ENCODE results near the gene TOMM7.

The TOMM7 gene

DNA sequence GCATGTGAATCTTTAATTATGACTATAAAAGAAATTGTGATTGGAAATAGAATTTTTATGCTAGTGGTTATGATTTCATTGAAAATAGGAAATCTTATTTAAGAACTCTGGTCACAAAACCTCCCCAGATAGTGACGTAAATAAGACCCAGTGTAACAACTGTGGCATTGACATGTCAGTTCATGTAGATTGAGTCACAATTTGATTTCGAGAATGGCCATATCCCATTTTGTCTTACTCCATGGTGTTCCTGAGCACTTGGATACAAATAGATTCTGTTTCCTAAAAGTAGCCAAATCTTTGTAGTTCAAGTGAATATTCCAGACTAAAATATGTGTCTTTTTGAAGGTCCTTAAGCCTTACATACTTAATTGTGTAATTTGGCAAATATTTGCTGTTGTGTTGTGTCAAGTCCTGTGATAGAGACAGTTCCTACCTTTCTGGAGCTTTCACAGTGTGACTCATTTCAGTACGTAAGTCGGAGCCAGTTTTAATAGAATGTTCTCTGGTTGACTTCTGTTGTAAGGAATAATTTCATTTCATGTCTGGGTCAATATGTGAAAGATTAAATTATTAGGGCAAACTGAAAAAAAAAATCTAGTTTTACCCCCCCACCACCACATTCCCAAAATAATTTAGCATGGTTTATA is 37.1 kb upstream of the TOMM7 start:
- TF ChIP-seq GATA2 (IDR thresholded peaks at IDR 0.05; ENCODE audit: low read depth, low read length) (no peak), GATA3 (IDR thresholded peaks at IDR 0.05; ENCODE audit: low read depth, low read length) (no peak)

DNA sequence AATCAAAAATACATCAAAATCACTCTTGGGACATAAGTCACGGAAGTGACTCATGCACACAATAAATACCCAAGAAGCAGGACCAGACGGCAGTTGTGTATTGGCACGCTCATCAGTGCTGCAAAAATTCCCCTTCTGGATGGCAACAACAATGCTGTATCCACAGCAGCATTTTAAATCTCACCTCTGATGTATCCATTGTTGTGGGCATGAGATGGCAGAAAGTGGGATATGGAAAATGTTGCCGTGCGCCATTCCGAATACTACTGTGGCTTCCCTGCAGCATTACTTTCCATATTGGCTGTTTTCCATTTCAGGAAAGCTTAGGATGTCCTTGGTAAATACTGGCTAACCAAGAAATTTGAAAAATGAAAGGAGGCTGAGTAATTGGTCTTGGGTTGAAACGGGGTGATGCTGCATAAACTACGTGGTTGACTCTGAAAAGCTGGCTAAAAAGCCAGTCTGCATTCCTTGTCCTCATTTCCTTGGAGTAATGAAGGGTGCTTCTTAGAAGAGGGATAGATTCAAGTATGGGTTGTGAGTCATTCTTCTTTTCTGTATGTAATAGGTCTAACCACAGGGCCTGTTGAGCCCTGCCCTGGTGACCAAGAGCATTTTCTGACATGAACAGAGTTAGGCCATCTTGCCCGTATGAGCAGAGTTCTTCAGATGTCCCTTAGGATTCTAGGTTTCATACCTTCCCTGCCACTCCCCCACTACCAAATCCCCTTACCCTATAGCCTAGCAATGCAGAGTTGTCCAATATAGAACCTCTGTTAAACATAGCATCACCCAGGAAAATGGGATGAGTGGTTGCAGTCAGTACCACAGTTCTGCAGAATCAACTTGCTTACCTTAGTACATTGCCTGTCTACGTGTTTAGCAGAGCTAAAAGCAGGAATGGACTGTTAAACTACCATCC is 36.3 kb upstream of the TOMM7 start:
- TF ChIP-seq GATA3 (IDR thresholded peaks at IDR 0.05; ENCODE audit: low read depth, low read length) = no peak
- no peak for TF ChIP-seq GATA2 (IDR thresholded peaks at IDR 0.05; ENCODE audit: low read depth, low read length)

DNA sequence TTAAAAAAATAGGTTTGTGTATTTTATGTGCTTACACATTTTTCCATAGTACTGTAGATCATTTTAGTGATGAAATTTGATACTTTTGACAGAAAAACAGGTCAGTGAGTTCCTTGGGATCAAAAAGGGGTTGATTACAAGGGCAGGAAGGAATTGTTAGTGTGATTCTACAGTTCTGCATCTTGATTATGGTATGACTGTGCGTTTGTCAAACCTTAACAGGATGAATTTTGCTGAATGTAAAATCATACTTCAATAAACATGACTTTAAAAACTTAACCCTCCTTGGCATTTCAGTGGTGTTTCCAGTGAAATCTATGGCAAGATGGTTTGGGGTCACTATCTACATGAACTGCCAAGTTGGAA is 35.6 kb upstream of the TOMM7 start:
- TF ChIP-seq GATA3 (IDR thresholded peaks at IDR 0.05; ENCODE audit: low read depth, low read length) (no peak), GATA2 (IDR thresholded peaks at IDR 0.05; ENCODE audit: low read depth, low read length) (no peak)

DNA sequence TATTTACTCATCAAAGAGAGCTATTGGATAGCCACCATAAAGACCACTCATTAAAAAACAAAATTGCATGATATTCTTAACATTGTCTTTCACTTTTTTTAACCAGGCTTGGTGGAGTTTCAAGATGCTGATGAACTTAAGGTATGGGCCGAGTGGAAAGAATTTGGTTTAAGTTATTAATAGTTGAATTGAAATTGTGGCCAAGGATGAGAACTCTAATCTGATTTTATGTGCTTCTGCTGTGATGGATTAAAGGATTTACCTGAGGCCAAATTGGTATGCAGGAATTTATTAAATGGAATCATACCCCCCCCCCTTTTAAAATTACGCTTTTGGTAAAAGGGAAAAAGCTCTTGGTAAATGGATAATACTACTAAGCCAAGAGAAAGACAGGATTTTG is 33.8 kb upstream of the TOMM7 start:
- TF ChIP-seq GATA3 (IDR thresholded peaks at IDR 0.05; ENCODE audit: low read depth, low read length) (no peak), GATA2 (IDR thresholded peaks at IDR 0.05; ENCODE audit: low read depth, low read length) (no peak)

DNA sequence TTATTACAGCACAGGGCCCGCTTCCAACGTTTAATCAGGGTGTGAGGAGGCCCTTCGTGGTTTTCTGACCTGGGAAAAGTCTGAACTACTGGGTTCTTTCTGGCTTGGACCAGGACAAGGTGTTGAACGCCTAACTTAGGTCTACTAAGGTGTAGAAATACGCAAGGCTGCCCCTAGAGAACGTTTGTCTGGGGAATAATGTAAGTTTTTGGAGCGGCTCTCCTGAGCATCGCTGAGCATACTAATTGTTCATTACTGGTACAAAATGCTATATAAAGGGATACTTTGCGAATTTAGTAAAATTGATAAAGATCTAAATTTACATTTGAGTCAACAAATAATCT is 32.4 kb upstream of the TOMM7 start:
- no peak for TF ChIP-seq GATA3 (IDR thresholded peaks at IDR 0.05; ENCODE audit: low read depth, low read length)
- TF ChIP-seq GATA2 (IDR thresholded peaks at IDR 0.05; ENCODE audit: low read depth, low read length) = no peak

DNA sequence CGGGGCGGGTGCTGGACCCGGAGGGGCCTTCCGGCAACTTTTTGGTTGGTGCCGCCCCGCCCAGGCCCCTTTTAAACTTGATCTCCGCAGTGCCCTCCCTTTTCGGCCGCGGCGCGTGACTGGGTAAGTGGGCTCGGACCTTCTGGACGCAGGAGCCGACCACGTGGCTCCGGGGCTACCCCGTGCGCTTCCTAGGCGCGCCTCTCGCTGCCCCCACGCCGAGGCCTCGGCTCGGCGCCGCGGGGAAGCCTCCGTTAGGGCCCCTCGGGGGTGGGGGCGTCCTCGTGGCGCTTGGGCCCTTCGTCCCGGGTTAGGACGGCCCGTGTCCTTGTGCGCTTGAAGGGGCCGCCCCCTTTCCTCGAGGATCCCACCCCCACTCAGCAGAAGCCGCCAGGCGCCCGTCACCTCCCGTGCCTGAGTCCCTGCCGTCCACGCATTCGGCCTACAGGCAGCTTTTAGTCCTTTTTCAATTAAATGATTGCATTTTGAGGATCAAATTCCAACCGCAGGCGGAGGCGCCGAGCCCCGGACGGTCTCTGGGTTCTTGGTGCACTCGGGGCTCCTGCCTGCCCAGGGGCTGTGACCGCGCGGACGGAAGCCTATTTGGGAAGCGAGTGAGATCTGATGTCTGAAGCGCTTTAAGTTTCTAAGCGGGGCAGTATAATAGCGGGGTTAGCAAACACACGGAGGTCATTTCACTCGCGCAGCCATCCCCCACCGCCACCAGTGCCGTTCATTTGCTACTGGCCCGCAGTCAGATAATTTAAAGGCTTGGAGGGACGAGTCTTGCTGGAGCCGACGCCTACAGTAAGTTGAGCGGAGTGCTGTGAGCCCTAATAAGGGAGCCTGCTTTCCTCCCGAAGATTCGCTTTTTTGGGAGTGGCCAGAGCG is 31.8 kb upstream of the TOMM7 start:
- TF ChIP-seq GATA2 (IDR thresholded peaks at IDR 0.05; ENCODE audit: low read depth, low read length) (no peak), GATA3 (IDR thresholded peaks at IDR 0.05; ENCODE audit: low read depth, low read length) (no peak)

DNA sequence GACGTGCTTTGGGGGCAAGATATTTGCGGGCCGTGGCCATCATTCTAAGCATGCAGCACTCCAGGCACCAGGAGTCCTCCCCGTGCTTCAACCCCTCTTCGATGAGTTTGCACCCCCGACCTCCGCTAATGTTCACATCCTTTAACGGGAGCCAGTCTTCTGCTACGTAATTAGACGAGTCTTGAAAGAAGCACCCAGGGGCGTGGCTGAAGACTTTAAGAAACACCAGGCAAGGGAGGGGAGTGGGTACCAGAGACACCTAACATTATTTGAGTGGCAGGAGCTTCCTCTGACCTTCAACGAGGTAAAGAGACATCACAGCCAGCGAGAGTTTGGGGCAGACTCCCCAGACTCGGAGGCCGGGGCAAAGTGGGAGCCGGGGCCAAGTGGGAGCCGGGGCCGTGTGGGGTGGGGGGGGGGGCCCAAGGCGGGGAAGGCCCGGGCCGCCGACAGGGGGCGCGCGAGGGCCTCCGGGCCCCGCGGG is 31.1 kb upstream of the TOMM7 start:
- TF ChIP-seq GATA3 (IDR thresholded peaks at IDR 0.05; ENCODE audit: low read depth, low read length) = no peak
- no peak for TF ChIP-seq GATA2 (IDR thresholded peaks at IDR 0.05; ENCODE audit: low read depth, low read length)

DNA sequence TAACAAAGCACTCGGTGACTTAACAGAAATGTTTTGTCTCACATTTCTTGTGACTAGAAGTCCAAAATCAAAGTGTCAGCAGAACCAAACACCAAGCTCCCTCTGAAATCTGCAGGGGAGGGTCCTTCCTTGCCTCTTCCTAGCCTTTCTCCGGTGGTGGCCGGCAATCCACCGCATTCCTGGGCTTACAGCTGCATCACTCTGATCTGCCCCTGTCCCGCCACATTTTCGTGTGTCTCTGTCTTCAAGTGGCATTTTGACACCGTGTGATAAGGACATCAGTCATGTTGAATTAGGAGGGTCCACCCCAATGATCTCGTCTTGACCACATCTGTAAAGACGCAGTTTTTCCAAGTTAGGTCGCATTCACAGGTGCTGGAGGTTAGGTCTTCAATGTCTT is 30.5 kb upstream of the TOMM7 start:
- TF ChIP-seq GATA3 (IDR thresholded peaks at IDR 0.05; ENCODE audit: low read depth, low read length) (no peak), GATA2 (IDR thresholded peaks at IDR 0.05; ENCODE audit: low read depth, low read length) (no peak)

DNA sequence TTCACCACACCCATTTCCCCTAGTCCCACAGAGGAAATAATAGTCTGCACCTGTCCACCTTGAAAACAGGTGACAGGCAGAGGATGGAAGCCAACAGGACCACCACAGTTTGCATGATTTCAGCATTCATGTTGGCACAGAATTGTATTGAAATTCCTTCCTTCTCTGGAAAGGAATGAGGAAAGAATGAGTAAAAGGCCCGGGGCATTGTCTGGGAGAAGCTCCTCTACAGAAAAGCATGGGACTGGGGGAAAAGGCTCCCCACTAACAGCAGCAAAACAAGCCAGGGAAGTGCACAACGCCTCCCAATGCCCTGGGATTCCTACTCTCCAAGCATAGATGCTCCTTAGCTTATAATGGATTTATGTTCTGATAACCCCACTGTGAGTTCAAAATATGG is 28.5 kb upstream of the TOMM7 start:
- TF ChIP-seq GATA3 (IDR thresholded peaks at IDR 0.05; ENCODE audit: low read depth, low read length) (no peak), GATA2 (IDR thresholded peaks at IDR 0.05; ENCODE audit: low read depth, low read length) (no peak)

DNA sequence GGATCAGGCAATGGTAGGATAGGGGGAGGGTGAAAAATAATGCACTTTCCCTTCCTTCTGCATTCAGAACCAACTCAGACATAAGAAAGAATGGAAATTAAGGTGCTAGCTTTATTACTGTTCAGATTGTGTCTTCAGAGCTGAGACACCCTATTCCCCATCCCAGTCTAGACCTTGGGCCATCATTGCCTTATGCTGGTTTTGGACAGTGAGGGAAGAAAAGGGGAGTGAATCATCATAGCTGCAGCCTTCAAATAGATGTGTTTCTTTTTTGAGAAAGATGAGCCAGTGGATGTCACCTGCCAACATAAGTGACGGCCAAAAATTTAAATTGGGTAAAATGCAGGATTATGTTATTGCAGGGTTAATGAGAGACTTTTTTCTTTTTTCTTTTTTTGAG is 27.0 kb upstream of the TOMM7 start:
- no peak for TF ChIP-seq GATA2 (IDR thresholded peaks at IDR 0.05; ENCODE audit: low read depth, low read length)
- no peak for TF ChIP-seq GATA3 (IDR thresholded peaks at IDR 0.05; ENCODE audit: low read depth, low read length)

DNA sequence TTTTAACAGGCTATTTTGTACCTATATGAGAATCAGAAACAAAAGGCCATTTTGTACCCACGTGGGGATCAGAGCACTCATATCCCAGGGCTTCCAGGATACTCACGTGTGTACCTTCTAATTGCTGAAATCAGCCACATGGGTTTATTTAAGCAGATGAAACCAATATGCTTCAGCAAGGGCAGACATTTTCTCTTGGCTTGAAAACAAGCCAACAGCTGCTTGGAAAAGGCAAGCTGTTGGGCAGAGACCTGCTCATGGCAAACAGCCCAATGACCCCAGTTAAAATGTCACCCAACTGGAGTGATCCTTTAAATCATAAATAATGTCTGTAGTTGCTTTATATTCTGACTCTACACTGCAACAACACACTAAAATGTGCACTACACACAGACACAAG is 26.5 kb upstream of the TOMM7 start:
- TF ChIP-seq GATA2 (IDR thresholded peaks at IDR 0.05; ENCODE audit: low read depth, low read length) (no peak), GATA3 (IDR thresholded peaks at IDR 0.05; ENCODE audit: low read depth, low read length) (no peak)

DNA sequence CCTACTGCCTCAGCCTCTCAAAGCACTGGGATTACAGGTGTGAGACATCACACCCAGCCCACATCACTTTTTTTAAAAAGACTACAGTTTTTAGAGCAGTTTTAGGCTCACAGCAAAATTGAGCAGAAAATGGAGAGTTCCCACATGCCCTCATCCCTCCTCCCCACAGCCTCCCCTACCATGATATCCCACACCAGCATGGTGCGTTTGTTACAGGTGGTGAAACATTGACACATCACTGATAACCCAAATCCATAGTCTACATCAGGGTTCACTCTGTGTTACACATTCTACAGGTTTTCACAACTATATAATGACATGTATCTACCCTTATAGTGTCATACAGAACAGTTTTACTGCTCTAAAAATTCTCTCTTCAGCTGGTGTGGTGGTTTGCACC is 24.3 kb upstream of the TOMM7 start:
- TF ChIP-seq GATA2 (IDR thresholded peaks at IDR 0.05; ENCODE audit: low read depth, low read length) (no peak), GATA3 (IDR thresholded peaks at IDR 0.05; ENCODE audit: low read depth, low read length) (no peak)

DNA sequence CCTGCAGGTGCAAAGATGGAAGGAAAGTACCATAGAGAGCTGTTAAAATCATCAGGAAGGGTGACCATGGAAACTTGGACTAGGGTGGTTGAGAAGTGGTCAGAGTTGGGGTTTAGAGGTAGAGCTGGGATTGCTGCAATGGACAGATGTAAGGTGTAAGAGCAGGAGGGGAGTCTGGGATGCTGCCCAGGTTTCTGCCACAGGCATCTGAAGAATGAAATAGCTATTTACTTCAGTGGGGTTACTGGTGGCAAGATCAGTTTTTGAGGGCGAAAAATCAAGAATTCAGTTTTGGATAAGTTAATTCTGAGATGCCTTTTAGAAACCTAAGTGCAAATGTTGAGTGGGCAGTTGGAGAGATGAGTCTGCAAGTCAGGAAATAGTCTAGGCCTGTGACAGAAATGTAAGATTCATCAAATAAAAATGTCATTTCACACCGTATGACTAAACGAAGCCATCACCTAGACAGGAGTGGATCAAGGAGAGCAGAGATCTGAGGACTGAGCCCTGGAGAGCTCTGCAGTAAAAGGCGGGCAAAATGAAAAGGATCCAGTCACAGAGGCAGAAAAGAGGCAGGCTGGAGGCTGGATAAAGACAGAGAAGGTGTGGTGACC is 22.7 kb upstream of the TOMM7 start:
- TF ChIP-seq GATA2 (IDR thresholded peaks at IDR 0.05; ENCODE audit: low read depth, low read length) (no peak), GATA3 (IDR thresholded peaks at IDR 0.05; ENCODE audit: low read depth, low read length) (no peak)

All from SH-SY5Y (cell line).